D721Med (cell line): Measurements from ENCODE around the gene NRG2.

Experiments used
- DNase-seq: peaks from one replicate; pipeline ENCODE4 v3.0.0; 2011; ENCODE audit warnings: low spot score; ENCODE audit not compliant: insufficient read length
- FAIRE-seq: peaks from 2 replicates; lab custom pipeline; 2011; peaks lifted over from hg19 to GRCh38; lab: Jason Lieb, UNC
- CTCF ChIP-seq: IDR thresholded peaks from 2 replicates; pipeline ENCODE4 v1.5.1; 2012; ENCODE audit warnings: mild to moderate bottlenecking, control low read depth; ENCODE audit not compliant: insufficient read depth; ENCODE audit errors: missing control alignments

Gene NRG2

DNA sequence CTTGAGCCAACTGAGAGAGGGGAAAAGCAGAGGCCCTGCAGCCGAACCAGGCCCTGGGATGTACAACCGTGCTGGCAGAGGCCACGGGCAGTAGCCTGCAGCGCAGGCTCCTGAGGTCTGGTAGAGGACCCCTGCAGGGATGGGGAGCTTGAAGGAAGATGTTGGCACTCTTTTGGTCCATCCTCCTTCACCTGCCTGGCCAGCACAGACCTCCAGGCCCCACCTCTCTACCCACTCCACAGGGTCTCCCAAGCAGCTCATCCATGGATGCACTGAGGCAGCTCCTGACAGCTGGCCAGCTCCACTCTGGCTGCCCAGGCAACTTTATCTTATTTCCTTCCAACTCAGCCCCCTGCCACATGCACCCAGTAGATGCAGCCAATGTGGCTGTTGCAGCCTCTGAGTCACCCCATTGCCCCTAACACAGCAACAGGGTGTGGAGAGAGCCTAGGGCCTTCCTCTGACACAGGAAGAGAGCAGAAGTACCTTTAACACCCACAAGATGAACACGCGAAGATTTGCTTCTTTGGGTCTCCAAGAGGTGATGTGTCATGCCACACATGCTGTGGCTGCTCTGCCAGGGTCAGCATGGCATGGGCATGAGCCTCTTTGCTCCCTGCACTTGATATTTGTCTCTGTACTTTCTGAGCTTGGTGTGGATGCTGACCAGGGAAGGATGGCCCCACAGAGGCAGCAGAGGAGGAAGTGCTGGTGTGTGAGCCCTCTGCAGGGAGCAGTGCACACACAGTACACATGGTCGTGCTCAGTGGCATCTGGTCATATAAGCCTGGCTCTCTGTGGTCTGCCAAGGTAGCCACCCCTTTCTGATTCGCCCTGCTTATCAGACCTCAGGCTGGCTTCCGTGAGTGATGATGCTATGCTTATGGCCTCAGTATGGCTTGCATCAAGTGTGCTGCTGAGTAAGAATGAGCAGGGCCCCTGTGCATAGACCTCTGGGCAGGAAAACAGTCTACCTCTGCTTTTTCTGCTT, 117.2 kb downstream of the NRG2 start:
- DNase-seq, result no peak
- FAIRE-seq, result no peak
- TF ChIP-seq CTCF, result no peak

GRCh38 chr5:139925216-139925562, 117.9 kb downstream of the NRG2 start:
- no peak for DNase-seq
- TF ChIP-seq CTCF, result no peak
- no peak for FAIRE-seq

DNA sequence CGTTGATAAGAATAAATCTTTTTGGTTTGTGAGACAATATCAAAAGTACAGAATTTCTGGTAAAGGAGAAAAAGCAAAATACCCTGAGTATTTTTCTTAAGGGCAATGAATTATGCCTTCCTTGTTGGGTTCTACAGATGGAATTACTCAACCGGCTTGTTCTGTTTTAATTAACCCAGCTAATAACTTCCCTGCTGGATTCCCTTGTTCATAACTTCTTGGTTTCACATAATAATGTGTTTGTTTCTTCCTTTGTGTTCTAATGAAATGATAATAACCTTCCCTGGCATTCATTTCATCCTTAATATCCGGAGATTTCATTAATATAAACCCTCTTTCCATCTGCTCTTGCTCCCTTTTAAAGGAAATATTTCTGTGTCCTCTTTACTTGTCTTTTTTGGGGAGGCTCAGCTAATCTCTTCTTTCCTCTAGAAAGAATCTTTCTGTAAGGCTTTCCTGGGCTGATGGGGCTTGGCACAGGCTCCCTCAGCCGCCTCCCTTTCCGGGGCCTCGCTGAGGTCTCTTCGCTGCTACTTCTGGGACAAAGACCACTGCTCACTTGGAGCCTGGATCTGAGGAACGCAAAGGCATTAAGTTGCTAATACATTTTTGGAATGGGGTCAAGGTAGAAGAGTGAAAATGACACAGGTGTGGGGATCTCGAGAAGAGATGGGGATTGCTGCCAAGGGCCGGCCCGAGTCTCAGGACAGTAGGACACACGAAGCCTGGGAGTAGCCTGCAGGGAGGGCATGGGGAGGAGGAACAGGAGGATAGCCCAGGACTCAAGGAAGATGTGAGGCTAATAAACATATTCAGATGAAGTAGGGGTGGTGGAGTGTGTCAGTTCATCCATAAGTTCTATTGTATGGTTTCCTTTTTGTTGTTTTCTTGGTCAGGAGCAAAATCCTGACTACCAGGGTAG, 118.5 kb downstream of the NRG2 start:
- TF ChIP-seq CTCF, result no peak
- DNase-seq, result no peak
- FAIRE-seq, result no peak

DNA sequence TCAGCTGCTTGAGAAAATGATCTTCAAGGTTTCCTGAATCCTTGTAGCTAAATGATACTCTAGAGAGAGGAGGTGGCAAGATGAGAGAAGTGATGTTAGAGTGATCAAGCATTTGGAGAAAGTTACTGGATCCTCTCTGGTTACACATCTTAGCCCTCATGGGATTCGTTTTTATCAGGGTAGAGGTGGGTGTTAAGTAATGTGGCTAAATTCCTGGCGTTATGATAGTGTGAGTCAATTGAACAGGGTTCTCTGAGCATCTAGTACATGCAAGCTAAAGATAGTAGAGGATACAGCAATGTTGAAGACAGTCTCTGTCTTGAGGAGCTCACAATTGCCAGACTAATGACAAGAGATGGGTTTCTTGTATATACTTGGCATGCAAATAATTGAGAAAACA, 123.8 kb downstream of the NRG2 start:
- DNase-seq, result no peak
- no peak for FAIRE-seq
- no peak for TF ChIP-seq CTCF

- DNase-seq (no peak), FAIRE-seq (no peak)
- no peak for TF ChIP-seq CTCF
Observed at GRCh38 chr5:139915834-139916233, 127.3 kb downstream of the NRG2 start.

GRCh38 chr5:139915266-139915665, 127.8 kb downstream of the NRG2 start:
- no peak for TF ChIP-seq CTCF
- DNase-seq (no peak), FAIRE-seq (no peak)
